Endothelial cell of hepatic sinusoid (primary cell): ENCODE results near the gene PTPRR.
"Not testable (repeated sequence)": the region's sequence is repeated elsewhere in the genome, so short reads cannot be mapped to it uniquely, and the experiment has no call there.

Source experiments
- in situ Hi-C: cut with HindIII; loops from 2 replicates; pipeline ENCODE4 v1.10.0; 2017; ENCODE audit warnings: low sequenced_read_pairs

The PTPRR gene

GRCh38 chr12:70754330-70754741, 166.2 kb downstream of the PTPRR start:
- in situ Hi-C loops = no loop called here

- in situ Hi-C loops = no loop called here
Measured at GRCh38 chr12:70752327-70752726, 168.2 kb downstream of the PTPRR start.

DNA sequence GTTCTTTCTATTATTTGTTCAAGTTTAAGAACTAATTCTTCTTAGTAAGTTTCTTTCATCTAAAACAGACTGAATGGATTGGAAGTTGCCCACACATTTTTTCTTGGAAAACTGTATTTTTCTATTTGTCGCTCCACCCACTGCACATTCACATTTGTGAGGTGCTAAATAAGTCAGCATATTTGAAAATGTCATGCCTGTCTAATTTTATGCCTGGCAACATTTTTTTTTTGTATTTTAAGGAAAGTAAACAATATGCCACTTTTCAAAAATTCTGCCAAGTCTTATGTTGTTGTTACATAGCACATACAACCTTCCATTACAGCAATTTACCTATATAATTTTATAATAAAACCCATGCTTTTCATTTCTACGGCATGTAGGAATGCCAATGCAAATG, 170.6 kb downstream of the PTPRR start:
- in situ Hi-C loops = loop anchor here (5.0 kb wide), 1 partner anchor 858 kb away; no protein-coding TSS in a partner anchor

DNA sequence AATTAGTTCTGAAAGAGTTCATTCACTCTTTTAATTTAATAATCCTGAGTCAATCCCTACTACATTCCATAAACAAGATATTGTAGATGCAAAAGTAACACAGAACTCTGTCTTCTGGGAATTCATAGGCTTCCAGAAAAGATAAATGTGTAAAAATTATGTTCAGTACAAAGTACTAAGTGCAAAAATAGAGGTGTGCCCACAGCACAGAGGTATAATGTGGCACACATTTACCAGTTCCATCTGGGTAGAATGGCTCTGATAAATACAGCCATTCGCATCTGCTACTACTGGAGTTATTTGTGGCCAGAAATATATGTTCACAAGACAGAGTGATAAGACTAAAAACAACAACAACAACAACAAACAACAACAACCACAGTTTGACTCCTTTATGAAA, 171.7 kb downstream of the PTPRR start:
- in situ Hi-C loops = loop anchor here (5.0 kb wide), 1 partner anchor 857 kb away; no protein-coding TSS in a partner anchor

- in situ Hi-C loops = loop anchor here (5.0 kb wide), 1 partner anchor 855 kb away; no protein-coding TSS in a partner anchor
Measured at GRCh38 chr12:70747445-70748260, 172.9 kb downstream of the PTPRR start.

DNA sequence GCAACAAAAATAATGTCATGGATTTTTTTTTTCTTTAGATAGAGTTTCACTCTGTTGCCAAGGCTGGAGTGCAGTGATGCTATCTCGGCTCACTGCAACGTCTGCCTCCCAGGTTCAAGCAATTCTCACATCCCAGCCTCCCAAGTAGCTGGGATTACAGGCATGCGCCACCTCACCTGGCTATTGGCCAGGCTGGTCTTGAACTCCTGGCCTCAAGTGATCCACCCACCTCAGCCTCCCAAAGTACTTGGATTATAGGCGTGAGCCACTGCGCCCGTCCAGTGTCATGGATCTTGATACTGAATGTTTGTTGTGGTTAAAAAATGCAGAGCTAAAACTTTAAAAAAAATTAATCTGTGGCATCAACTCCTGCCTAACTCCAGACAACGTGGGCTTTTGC, 175.5 kb downstream of the PTPRR start:
- in situ Hi-C loops = loop anchor here (5.0 kb wide), 1 partner anchor 853 kb away; no protein-coding TSS in a partner anchor

GRCh38 chr12:70744178-70744577, 176.4 kb downstream of the PTPRR start:
- in situ Hi-C loops = no loop called here

GRCh38 chr12:70741256-70741655, 179.3 kb downstream of the PTPRR start:
- in situ Hi-C loops = no loop called here

DNA sequence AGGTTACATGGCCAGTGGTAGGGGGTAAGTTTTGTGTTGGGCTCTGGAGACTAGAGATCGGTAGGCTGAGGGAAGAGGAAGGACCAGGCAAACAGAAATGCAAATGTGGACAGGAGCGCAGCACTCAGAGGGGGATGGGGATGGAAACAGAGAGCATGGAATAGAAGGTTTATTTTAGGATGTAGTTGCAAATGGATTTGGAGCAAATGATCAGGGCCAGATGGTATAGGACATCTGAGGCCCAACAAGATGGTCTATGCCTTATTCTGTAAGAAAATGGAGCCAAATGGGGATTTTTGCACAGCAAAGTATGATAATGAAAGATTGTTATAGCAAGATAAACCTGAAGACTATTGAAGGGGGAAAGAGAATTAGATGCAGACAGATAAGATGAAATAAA, 180.8 kb downstream of the PTPRR start:
- in situ Hi-C loops = no loop called here

- in situ Hi-C loops = no loop called here
Measured at GRCh38 chr12:70736351-70737133, 184.0 kb downstream of the PTPRR start.

GRCh38 chr12:70735197-70735596, 185.3 kb downstream of the PTPRR start:
- in situ Hi-C loops = not testable (repeated sequence)

DNA sequence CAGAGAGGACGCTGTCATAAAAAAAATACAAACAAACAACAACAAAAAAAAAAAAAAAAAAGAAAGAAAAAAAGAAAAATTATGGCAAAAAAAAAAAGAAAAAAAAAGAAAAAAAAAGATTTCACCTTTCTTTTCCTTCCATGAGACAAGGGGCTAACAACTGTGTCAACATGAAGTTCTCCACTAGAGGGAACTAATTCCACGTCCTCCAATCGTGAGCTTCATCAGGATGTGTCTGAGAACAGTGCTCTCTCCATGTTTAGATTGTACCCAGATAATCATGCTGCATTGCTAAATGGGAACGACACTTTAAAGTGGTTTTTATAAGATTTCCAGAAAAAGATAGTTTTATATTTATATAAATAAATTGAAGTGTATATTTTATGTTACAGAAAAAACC, 187.2 kb downstream of the PTPRR start:
- in situ Hi-C loops = no loop called here

DNA sequence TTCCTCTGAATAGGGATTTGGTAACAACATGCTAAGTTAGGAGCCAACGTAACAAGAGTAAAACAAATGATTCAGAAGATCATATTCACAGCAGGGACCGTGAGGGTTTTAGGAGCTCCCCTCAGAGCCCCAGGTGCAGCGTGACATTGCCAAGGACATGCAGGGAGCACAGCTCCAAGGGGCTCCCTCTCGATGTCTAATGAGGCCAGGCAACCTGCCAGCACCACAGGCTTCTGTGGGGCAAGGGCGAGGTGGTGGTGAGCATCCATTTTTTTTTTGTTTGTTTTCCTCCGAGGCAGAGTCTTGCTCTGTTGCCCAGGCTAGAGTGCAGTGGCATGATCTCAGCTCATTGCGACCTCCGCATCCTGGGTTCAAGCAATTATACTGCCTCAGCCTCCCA, 188.3 kb downstream of the PTPRR start:
- in situ Hi-C loops = no loop called here

DNA sequence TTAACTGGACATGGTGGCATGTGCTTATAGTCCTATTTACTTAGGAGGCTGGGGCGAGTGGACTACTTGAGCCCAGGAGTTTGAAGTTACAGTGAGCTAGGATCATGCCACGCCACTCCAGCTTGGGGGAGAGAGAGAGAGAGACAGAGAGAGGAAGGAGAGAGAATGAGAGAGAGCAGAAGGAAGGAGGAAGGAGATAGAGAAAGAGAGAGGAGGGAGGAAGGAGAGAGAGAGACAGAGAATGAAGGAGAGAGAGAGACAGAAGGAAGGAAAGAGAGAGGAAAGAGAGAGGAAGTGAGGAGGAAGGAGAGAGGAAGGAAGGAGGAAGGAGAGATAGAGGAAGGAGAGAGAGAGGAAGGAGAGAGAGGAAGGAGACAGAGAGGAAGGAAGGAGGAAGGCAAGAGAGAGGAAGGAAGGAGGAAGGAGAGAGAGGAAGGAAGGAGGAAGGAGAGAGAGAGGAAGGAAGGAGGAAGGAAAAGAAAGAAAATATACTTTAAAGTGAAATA, 189.8 kb downstream of the PTPRR start:
- in situ Hi-C loops = no loop called here

- in situ Hi-C loops = no loop called here
Measured at GRCh38 chr12:70724444-70724843, 196.1 kb downstream of the PTPRR start.

GRCh38 chr12:70722584-70723343, 197.8 kb downstream of the PTPRR start:
- in situ Hi-C loops = no loop called here

DNA sequence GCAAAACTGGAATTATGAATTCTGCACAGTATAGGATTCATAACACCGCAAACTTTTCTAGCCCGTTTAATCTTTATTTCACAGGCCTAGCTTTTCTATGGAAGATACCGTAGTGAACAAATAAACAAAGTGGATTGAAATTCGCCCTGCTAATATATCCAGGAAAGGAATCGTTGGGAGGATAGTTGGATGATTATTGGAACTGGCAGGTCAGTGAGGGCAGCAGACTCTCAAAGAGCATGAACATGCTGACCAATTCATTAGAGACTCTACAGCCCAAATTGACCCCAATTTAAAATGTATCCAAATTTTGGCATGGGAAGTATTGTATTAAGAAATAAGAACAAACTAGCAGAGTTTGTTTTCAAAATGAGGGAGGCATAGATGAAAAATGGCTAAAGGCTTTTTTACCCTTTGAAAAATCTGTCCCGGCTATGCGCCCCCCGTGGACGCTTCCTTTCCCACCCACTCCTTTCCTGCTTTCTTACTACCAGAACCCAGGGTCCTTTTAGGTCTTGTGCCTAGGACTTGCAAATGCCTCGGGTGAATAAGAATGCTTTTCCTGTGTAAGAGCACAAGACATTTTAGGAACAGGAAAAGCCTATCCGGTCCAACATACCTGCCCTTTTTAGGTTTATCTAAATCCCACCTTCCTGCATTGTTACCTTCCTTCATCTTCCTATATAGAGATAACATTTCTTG, 198.7 kb downstream of the PTPRR start:
- in situ Hi-C loops = no loop called here

DNA sequence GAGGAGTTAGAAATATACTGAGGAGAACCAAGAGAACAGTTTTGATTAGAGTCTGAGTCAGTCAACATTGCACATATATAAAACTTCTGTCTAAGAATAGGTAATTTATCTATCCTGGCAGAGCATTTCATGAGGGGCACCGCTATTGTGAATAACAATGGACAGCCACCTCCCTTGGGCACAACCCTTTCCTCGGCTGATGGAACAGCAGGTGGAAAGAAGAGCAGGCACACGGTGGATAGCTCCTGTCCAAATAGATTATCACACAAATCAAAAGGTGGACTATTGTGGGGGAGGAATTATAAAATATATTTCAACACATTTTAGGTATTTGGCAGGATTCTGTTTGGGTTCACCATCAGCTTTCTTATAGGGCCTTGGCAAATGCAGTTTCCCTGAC, 199.3 kb downstream of the PTPRR start:
- in situ Hi-C loops = no loop called here

DNA sequence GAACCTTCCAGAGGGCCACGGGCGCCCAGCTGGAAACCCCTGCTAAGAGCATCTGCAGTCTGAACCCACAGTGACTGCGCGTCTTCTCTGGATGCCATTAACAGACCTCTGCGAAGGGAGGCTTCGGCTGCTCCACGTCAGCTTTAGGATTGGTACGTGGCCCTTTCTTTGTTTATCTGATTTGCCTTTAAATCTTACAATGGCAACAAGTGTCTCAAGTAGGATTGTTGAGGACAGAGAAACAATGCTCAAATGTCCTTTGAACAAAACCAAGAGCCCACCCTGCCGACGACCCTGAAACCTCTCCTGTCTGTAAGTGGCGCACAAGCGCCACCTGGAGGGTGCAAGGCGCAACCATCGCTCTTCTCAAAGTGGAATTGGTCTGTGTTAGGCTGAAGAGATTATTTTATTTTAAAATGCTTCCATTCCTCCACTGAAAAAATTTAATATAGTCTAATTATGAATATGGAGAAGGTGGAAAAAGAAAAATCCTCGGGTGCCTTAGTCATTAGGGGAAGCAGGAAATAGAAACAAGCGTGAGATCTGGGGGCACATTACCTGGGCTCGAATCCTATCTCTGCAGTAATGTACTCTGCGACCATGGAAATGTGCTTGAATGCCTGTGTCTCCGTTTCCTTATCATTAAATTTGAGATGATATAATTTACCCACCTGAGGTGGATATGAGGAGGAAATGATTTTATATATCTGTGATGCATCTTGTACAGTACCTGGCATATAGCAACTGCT, 200.7 kb downstream of the PTPRR start:
- in situ Hi-C loops = no loop called here

DNA sequence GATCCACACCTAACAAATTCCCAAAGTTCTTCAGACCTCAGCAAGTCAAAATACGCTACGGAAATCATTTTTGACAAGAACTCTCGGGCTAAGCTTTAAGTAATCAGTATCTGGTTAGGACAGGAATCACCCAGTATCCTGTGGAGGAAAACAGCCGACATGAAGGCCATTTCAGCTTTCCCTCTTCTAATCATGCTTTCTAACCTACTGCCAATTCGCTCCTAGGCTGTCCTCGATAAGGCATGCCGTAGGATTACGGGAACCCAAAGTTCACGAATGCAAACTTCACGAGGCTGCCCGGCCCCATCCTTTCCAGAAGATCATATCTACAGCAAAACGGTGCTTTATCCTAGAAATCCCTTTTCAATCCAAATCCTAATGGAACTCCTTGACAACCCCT, 201.5 kb downstream of the PTPRR start:
- in situ Hi-C loops = no loop called here
